ENCODE measurements around the gene ARAP1.

The ARAP1 gene

DNA sequence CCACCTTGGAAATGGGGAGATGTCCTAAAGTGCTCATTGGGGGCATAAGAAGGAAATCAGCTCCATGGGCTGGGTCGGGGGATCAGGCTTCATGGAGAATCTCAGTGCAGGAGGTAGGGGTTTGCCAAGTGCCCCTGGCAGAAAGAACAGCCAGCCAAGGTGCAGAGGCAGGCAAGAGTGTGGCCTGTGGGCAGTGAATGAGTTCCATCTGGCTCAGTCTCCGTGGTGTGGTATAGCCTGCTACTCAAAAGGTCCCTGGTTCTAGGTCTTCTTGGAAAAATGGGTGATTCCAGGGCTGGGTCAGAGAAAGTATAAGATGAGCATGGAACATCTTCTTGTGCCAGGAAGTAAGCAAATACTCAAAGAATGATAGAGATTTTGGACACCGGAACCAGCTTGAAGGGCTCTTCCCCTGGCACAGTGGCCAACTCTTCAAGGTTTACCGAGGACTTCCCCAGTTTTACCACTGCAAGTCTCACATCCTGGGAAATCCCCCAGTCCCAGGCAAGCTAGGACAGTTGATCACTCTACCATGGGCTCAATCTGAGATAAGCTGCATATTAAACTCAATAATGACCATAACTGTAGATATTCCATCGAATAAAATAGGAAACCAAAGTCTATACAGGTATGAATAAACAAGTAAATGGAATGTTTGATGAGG is 10.6 kb upstream of the ARAP1 start:
- no peak for DNase-seq (ENCODE audit: low spot score)

DNA sequence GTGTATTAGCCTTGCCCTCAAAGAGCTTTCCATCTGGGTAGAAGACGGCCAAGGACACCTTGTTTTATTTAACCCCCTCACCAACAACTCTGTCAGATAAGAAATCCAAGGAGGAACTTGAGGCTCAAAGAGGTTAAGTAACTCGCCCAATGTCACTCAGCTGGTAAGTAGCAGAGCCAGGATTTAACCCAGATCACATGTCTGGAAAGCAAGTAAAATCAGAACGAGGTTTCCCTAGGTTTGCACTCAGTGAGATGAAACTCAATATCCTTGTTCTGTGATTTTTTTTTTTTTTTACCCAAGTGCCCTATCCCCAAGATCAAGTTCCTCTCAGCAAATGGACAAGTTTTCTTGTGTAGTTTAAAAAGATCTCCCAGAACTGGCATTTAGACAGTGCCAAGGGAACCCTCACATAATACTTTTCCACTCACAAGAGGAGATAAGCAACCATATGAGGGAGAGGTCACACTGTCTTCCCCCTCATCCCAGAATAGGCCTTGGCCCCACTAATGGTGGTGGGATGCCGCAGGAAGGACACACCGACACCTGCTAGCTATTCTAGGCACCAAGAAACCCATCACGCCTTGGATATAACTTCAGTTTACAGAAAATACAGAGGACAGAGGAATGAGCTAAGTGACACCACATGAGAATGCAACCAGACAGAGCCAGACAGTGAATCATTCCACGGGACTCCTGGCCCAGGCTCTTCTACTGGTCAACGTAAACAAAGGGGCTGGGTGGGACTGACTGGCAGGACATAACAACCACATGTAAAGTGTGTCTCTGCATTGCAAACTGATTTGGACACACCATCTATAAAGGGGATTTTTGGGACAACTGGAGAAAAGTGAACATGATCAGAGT is 8.6 kb upstream of the ARAP1 start:
- no peak for DNase-seq (ENCODE audit: low spot score)

DNA sequence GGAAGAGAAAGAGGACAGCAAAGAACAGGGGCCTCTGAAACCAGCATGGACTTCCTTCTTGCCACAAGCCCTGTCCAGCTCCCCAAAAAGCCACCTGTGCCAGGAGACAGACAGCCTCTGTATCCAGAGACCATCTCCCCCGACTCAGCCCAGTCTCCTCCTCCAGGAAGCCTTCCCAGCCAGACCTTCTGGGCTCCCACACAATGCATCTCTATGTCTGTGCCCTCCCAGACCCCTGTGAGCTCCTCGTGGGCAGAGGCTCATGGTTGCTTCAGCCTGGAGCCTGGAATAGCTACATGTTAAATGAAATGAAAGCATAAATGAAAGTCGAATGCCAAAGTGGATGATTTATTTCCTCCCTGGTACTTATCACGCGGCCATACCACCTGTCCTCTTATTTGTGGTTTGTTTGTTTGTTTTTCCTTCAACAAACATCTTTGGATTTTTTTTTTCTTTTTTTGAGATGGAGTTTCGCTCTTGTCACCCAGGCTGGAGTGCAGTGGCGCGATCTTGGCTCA is 7.3 kb upstream of the ARAP1 start:
- no peak for DNase-seq (ENCODE audit: low spot score)

DNA sequence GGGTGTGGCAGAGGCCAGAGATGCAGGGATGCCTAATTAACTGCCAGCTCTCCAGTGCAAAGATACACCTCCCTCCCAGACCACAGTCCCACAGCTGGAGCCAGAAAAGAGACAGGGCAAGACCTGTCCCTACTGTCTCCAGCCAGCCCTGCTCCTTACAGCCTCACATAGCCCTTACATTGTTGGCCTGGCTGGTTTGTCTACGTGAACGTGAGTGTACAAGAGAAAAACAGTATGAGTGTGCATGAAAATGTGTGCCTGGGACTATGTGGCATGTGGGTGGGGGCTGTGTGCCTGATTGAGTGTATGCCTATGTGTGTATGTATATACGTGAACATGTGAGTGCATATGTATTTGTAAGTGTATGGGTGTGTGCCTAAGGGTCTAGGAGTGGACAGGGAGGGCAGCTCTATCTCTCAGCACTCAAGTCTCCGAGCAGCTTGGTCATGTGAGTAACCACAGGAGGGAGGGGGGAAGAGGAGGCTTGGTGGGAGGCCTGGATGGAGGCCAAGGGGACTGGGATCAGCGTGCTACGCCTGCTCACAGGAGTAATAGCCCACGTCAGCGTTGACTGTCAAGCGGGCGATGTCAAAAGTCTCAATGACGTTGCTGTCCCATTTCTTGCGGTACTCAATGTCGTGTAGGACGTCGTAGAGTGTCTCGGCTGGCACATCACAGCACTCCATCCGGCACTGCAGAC is 6.6 kb upstream of the ARAP1 start:
- no peak for DNase-seq (ENCODE audit: low spot score)

DNA sequence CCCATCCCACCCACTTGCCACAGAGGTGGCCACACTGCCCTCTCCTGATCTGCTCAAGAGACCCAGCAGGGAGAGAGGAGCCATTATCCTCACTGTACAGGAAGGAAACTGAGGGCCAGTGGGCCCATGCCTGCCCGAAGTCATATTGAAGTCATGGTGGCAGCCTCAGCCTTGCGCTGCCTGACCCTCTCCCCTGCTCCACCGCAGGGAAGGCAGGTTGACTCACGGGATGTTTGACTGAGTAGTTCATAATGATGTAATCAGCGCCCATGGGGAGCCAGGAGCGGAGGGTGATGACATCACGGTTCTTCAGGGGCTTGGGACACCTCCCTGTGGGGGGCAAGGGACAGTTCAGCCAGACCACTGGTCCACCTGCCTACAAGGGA is 6.1 kb upstream of the ARAP1 start:
- no peak for DNase-seq (ENCODE audit: low spot score)

DNA sequence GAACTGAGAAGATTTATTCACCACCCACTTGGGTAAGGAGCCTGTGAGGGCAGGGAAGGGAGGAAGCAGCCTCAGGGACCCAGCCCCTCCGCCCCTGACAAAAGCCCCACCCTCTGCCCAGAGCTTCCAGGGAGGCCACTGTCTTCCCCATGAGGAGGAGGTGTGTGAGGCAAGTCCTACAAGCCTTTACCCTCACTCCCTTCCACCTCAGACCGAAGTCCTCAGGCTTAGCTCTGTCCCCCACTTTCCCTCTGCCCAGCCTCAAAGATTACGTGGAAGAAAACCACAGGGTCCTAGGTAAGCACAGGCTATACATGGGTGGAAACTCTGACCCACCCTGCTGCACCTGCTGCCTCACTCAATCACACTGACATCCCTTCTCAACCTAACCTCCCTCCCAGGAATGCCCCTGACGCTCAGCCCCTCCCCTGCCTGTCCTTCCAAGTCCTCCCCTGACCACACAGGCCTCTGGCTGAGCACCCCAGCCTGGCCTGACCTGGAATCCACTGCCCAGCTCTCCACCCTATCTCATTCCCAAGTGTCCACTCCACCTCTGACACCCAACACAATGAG is 3.6 kb upstream of the ARAP1 start:
- no peak for DNase-seq (ENCODE audit: low spot score)

DNA sequence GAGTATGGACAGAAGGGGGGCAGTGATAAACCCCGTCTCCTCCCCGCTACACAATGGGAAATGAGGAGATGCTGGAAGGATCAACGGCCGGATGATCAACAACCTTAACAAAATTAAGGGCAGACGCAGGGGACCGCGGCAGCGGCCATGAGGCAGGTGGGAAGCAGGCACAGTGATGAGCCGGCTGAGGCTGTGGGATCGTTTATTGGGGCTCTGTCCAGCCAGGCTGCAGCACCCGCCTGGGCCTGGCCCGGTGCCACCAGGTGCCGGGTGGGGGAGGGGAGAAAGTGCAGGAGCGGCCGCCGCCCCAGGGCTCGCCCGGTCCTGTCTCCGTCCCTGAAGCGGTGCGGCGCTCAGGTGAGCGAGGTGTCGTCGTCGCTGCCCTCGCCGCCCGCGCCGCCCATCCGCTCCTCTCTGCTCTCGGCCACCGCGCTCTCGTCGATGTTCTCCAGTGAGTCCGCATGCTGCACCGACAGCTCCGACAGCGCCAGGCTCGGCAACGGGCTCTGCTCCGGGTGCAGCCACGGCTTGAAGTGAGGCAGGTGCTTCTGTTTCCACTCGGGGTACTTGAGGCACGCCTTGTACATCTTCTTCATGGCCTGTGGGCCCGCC is 2.4 kb upstream of the ARAP1 start:
- no peak for DNase-seq (ENCODE audit: low spot score)

DNA sequence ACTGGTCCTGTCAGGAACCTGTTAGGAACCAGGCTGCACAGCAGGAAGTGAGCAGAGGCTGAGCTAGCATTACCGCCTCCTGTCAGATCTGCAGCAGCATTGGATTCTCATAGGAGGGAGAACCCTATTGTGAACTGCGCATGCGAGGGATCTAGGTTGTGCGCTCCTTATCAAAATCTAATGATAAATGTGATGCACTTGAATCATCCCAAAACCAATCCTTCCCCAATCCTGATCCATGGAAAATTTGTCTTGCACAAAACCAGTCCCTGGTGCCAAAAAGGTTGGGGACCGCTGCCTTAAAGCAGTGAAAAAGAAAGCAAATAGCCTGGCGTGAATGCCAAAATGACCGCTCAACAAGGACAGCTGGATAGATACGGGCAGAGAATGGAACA is 1.9 kb upstream of the ARAP1 start:
- DNase-seq (ENCODE audit: low spot score): no peak

DNA sequence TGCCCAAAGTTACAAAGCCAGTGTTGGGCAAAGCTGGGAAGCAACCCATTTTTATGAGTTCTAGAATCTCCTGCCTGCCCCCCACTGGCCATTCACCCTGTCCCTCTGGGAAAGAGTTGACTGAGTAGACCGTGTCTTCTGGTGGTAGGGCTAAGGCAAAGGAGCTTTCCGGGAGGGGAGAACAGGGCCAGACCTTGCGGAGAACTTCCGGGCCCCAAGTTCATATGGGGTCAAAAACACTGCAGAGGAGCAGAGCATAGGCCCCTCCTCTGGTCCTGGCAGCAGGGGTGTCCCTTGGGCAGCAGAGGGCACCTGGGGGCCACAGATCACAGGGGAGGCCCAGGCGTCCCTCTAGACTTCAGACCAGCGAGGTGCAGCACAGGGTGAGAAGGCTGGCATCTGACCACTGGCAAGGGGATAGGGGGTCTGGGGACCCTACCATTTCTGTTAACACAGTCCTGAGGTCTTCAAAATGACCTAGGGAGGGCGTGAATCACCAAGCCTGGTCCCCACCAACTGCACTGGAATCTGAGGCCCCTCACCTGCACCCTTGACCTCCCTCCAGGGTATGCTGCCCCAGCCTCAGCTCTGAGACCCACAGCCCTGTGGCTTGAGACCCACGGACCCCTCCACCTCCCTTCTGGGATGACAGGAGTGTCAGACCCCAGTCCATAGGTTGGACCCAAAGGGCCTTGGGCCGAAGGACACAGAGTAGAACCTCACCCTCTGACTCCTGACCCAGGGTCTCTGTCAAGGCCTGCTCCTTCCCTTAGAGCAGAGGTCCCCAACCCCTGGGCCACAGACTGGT is 1.3 kb upstream of the ARAP1 start:
- DNase-seq (ENCODE audit: low spot score): no peak

DNA sequence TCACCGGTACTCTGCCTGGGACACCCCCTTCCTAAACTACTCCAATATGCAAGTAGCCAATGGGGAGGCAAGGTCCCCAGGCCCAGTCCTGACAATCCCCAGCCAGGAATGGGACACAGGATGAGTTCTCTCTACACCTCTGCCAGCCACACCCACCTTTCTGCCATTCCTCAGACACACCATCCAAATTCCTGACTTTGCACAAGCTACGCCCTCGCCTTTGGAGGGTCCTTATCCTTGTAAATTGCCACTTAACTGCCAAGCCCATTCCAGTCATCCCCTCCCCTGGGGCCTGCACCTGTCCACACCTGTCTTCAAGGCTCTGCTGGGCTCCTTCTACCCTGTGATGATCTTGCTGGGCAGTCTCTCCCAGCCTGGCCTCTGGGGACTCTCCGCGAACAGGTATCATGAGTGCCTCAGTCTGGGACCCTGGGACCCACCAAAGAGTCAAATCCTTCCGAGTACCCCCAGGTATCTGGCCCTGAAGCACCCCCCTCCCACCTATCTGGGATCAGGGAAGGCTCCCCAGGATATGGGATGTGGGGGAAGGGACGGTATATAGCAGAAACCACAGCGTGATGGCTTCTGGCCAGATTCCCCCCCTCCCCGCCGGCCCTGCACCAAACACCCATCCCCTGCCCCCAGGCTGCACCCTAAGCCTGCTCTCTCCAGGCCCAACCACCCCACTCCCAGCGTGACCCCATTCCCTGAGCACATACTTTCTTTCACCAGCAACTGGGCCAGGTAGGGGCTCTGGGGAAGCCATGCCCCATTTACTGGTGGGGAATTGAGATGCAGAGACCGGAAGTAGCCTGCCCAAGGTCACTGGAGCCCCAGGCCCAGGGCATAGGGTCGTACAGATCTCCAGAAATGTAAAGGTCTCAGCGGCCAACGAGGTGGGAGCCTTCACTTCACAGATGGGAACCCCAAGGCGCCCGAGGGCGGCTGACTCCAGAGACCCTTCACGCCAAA is 806 bp downstream of the ARAP1 start:
- DNase-seq (ENCODE audit: low spot score): peak; percentile 31

DNA sequence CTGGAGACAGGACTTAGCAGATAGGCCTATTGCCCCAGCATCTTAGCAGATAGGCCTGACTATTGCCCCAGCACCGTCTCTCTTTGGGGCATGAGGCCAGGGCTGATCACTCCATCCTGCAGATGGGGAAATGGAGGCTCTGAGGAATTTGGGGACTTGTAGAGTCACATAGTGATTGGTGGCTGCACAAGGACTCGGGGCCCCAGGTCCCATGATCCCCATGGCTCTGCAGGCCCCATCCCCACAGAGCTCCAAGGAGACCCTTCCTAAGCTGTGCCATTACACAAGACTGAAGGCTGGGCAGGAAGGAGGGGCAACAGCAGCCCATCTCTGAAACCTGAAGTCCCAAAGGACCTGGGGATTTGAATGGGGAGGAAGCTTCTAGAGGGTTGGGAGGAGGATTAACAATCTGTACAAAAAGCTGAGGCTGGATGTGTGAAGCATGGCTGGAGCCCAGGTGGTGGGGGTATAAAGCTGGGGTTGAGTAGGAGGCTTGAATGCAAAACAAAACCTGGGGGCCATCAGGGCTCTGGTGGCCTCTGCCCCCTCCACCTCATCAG is 1.6 kb downstream of the ARAP1 start:
- no peak for DNase-seq (ENCODE audit: low spot score)

DNA sequence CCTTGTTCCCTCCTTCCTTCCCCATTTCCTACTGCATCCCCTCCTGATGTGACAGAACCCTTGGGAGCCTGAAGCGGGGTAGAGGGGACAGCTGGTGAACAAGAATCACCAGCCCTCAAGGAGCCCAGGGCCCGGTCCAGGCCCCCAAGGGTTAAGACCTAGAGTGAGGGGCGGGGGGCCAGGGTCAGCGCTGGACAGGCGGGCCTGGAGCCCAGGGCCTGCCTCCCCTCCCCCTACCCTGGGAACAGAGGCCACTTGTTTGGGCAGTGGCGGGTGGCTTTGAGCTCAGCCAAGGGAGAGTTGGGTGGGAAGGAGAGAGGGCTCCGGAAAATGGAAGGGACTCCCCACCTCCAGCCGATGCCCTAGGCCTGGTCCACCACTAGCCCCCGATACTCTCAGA is 2.1 kb downstream of the ARAP1 start:
- DNase-seq (ENCODE audit: low spot score): no peak

DNA sequence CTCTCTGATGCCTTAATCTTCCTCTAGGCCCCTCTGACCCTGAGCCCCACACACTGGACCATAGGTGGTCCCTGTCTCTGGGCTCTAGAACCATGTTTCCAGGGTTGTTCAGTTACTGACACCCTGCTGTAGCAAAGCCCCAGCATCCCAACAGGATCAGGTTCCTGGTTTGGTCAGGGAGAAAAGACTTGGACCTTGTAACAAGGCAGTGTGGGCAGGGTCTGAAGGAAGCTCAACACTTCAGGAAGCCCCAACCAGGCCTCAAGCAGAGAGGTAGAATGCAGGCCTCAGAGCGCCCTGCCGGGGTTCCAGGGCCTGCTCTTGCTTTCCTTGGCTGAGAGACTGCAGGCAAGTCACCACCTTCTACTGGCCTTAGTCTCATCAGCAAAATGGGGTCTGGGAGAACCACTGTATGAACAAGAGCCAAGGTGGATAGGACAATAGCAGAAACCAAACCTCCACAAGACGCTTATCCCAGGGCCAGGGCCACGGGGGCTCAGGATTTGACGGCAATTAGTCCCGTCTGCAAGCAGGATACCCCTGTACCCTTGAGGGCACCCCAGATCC is 4.8 kb downstream of the ARAP1 start:
- DNase-seq (ENCODE audit: low spot score): no peak

DNA sequence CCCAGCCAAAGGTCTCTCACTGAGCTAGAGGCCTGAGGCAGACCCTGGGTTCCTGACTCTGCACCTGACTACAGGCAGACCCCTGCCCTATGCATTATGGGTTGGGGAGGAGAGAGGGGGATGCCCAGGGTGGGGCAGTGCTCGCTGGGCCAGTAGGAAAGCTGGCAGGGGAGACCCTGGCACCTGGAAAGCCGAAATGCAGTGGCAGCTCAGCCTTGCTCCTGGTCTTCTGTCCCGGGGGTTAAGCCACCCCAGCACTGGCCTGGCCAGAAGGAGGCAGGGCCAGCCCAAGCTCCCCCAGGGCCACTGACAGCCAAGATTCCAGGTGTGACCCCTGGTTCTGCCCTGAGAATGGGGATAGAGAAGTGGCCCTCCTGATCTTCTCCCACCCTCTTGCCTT is 5.4 kb downstream of the ARAP1 start:
- DNase-seq (ENCODE audit: low spot score): no peak

DNA sequence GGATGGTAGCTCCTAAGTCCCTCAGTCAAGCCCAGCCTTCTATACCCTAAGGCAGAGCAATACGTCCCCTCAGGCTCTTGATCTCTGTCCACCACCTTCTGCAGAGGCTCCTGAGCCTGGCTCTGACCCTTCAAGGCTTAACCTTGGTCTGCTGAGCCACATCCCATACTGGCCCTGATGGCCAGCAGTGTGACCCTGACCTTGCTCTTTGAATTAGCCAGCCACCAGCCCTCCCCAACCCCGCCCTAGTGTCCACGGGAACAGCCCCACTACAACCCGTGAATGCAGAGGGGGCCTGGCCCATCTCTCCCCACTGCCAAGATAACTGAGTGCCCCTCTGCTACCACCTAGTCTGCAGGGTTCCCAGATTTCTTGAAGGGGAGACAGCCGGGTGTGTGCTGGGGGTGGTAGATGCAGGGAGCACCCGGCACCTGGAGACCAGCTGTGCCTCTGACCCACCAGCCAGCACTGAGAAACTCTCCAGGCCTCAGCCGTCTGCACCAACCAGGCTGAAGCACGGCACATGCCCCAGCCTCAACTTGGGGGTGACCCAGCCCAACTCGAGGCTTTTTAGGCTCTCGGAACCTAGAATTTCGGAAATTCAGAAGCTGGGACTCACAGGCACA is 6.2 kb downstream of the ARAP1 start:
- no peak for DNase-seq (ENCODE audit: low spot score)

DNA sequence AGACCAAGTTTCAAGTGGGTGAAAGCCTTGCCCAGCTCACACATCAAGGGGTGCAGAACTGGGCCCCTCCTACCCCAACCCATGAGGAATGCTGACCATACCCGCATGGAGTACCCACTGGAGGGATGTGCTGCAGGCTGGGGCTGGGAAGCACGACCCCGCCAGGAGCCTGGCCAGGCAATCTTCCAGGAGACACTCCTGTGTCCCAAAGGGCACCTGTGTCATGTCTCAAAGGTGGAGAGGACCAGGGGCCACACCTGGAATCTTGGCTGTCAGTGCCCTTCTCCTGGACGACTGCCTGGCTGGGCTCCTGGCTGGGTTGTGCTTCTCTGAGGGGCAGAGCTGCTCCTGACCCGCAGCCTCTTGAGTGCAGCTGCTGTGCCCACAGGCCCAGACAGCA is 6.7 kb downstream of the ARAP1 start:
- no peak for DNase-seq (ENCODE audit: low spot score)

DNA sequence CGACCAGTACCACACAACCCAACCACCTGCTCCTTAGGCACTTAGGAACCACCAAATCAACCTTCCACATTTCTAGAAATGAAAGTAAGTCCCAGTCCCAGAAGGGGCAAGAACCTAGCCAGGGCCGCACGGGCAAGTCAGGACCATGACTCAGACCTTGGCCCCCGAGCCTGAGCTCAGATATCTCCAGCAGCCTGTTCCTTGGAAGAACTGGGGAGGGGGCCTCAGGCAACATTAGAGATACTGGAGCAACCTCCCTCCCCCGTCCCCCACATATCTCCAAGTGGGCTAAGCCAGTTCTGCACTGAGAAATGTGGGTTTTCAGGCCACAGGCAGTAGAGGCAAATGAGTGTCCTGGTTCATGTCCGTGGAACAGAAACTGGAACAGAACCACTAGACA is 7.7 kb downstream of the ARAP1 start:
- DNase-seq (ENCODE audit: low spot score): no peak

DNA sequence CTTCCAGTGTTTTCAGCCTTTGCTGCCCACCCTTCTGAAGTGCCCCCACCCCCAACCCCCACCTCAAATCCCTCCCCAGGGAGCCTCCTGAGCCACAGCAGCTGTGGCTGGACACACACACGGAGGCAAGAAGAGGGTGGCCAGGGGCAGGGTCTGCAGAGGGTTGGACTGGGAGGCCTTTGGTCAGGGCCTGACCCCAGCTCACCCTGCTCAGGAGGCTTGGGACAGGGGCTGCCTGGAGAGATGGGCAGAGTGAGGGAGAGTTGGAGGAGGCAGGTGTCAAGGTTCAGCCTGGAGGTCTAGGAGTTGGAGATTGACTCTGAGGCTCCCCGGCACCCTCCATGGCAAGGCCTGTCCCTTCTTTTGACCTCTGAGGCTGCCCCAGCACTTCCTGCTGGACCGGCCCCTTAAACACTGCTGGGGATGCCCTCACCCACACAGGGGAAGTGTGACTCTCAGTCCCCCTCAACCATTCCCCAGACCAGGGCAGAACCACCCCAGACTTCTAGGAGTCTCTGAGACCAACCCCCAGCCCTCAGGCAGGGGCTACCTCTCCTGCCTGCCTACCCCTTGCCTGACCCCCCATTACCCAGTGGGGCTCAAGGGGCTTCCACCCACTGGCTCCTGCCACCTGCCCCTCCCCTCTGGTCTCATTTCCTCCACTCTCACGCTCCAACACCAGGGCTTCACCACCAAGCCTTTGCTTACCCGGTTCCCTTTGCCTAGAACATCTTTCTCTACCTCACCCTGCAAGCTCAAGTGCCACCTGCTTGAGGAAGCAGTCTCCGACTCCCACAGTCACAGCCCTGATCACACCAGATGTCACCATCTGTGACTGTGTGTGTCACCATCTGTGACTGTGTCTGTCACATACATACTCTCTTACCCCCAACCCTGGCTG is 8.6 kb downstream of the ARAP1 start:
- DNase-seq (ENCODE audit: low spot score): peak; percentile 95
